Natural killer cell treated with Interleukin-12 subunit alpha and Interleukin-12 subunit beta and Interleukin-15 and Interleukin-18, amount 100 ng/mL, for 72 hours (primary cell): ENCODE results near the gene ERFE. TPM values are rescaled to one million over a fixed set of nuclear protein-coding genes. Genes with fewer than 3 reads are reported as not detected.

Source experiments
- ATAC-seq, 2 donors: fragments of 150-1000 bp; cut with Tn5 transposase in 1 of 2; sonication (Bioruptor Pico), chemical (Tn5 transposase) in 1 of 2; 2 replicates each; pipeline ENCODE4 v1.10.0; 2021
- DNase-seq: peaks from one replicate; pipeline ENCODE4 v3.0.0; 2022; ENCODE audit warnings: low spot score
- H3K27ac Mint-ChIP-seq, 2 donors: 1 replicate in 1 of 2; 2 replicates in 1 of 2; pipeline ENCODE4 v1.8.0; 2022; ENCODE audit warnings: mixed read lengths in 2 of 2, mild to moderate bottlenecking in 1 of 2, moderate library complexity in 1 of 2
- H3K27me3 Mint-ChIP-seq, 2 donors: 1 replicate in 1 of 2; 2 replicates in 1 of 2; pipeline ENCODE4 v1.8.0; 2022; ENCODE audit warnings: mixed read lengths in 2 of 2
- H3K36me3 Mint-ChIP-seq: one replicate; pipeline ENCODE4 v1.8.0; 2022; ENCODE audit warnings: mixed read lengths
- H3K4me1 Mint-ChIP-seq, 2 donors: 1 replicate in 1 of 2; 2 replicates in 1 of 2; pipeline ENCODE4 v1.8.0; 2022; ENCODE audit warnings: low read depth in 2 of 2, mixed read lengths in 2 of 2, mild to moderate bottlenecking in 1 of 2
- H3K4me3 Mint-ChIP-seq: one replicate; pipeline ENCODE4 v1.8.0; 2022; ENCODE audit warnings: mixed read lengths
- H3K9me3 Mint-ChIP-seq: 2 replicates; pipeline ENCODE4 v1.8.0; 2022; ENCODE audit warnings: mixed read lengths
- total RNA-seq, 2 donors: library from RNA; stranded (reverse); gene quantifications; one replicate each; pipeline ENCODE4 v1.2.3, GENCODE V29; 2022

The ERFE gene
- total RNA-seq, 2 donors from 2014 or later = 0.20 to 3.8 TPM

DNA sequence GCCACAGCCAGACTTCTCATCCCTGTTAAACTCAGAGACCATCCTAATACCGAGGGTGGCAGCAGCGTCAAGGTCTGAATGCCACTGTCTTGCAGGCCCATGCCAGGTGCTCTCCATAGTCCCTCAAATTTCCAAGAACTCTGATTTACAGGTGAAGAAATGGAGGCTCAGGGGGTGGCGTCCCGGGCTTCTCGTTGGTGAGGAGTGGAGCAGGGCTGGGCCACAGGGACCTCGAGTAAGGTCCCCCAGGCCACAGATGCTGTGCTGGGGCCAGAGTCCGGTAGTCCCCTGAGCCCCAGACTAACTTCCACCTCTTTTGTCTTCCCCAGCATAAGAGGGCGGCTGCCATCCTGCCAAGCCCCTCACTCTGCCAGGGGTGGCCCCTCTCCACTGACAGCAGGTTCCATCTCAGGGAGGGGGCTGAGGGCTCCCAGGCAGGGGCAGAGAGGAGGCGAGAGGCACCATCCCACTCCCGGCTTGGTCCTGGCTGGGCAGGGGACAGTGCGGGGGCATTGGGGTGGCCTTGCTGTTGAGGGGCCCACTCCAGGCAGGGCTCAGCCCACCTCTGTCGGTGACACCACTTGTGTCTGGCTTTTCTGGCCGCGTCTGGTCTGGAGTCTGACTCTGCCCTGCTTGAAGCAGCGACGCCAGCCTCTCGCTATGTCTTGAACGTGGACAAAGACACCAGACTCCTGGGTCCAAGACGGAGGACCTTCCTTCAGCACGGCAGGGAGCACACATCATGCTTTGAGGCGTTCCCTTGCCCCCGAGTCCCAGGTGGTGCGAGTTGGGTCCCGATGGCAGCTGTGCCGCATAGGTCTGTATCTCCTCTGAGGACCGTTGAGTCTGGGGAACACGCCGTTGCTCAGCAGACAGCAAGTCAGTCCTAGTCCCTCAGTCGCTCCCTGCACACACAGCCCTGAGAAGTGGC is 36.2 kb upstream of the ERFE start:
- Mint-ChIP-seq H3K27ac (no peak overlapping the region), H3K27me3 (peaks cover 0 to 12% of the 10 kb centered on the region in 2 donors), H3K36me3 (no peaks in the 10 kb centered on the region), H3K4me3 (no peak overlapping the region), H3K4me1 (no peaks in the 10 kb centered on the region), H3K9me3 (no peaks in the 10 kb centered on the region)
- DNase-seq (peak; percentile 49), ATAC-seq (no peak)

DNA sequence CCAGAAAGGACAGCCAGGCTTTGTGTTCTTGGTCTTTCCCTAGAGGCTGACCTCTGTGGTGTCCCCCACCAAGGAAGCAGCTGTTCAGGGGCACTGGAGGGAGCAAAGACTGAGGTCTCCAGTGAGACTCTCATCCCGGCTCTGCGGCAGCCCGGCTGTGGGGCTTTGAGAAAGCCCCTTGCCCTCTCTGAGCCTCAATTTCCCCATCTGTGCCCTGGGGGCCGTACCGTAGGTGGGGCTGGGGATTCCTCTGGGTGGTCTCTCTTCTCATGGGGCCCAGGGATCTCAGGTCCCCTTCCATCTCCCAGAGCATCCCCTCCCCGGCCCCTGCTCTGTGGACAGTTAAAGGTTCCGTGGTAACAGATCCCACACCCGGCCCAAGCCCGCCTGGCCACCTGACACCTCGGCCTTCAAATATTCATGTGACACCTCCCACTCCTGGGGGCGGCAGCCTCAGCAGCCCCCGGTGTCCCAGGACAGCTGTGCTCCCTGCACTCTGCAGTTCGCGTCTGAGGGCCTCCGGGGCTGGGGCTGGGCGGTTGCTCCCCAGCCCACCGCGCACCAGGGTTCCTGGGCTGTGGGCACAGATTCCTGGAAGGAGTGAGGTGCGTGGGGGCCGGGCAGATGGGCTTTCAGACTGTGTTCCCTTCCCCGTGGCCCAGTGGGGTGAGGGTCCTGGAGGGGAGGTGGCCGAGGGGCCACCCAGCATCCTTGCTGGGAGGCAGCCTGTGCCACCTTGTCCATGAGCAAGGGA is 35.4 kb upstream of the ERFE start:
- ATAC-seq (no peak), DNase-seq (peak; percentile 50)
- no peak overlapping the region for H3K27ac Mint-ChIP-seq
- H3K9me3 Mint-ChIP-seq = no peaks in the 10 kb centered on the region
- H3K36me3 Mint-ChIP-seq = no peaks in the 10 kb centered on the region
- no peak overlapping the region for H3K4me3 Mint-ChIP-seq
- H3K4me1 Mint-ChIP-seq = no peaks in the 10 kb centered on the region
- H3K27me3 Mint-ChIP-seq = peaks cover 0 to 7% of the 10 kb centered on the region in 2 donors

DNA sequence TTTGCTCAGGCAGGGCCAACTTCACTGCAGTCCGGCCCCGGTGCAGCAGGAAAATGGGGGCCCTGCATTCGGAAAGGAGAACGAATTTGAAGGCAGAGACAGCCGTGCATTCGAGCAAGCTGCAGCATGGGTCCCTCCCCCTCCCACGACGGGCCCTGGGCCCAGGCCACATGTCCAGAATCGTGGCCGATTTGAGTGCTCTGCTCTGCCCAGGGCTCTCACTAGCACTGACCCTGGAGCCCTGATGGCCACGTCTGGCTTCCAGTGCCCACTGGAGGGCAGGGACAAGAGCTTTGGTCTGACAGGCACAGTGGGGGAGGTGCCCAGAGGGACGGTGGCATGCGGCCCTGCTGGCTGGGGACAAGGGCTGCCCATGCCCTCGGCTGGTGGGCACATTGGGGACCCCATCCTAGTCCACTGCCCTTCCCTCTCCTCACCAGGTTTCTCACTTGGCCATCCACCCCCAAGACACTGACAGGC is 34.7 kb upstream of the ERFE start:
- Mint-ChIP-seq H3K27ac (no peak overlapping the region), H3K27me3 (peaks cover 0 to 2% of the 10 kb centered on the region in 2 donors), H3K4me3 (no peak overlapping the region), H3K4me1 (no peaks in the 10 kb centered on the region), H3K36me3 (no peaks in the 10 kb centered on the region), H3K9me3 (no peaks in the 10 kb centered on the region)
- peak; percentile 50 for DNase-seq
- no peak for ATAC-seq

DNA sequence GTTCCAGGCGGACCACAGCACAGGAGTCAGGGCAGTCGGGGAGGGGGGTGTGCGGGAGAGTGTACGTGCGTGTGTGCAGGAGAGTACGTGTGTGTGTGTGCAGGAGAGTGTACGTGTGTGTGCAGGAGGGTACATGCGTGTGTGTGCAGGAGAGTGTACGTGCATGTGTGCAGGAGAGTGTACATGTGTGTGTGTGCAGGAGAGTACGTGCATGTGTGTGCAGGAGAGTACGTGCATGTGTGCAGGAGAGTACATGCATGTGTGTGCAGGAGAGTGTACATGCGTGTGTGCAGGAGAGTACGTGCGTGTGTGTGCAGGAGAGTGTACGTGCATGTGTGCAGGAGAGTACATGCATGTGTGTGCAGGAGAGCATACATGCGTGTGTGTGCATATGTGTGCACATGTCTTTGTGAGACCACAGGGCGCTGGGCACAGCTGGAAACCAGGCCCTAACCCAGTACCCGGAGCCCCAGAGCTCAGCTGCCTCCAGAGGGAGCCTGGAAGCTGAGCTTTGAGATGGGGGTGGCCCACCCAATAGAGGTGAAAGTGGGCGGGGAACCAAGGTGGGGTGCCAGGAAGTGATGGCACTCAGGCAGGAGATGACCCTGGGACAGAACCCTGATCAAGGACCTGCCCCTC is 34.2 kb upstream of the ERFE start:
- H3K27ac Mint-ChIP-seq = no peak overlapping the region
- H3K9me3 Mint-ChIP-seq = no peaks in the 10 kb centered on the region
- ATAC-seq (no peak), DNase-seq (peak; percentile 41)
- H3K27me3 Mint-ChIP-seq = no peaks in the 10 kb centered on the region
- no peaks in the 10 kb centered on the region for H3K36me3 Mint-ChIP-seq
- no peak overlapping the region for H3K4me3 Mint-ChIP-seq
- H3K4me1 Mint-ChIP-seq = no peaks in the 10 kb centered on the region

DNA sequence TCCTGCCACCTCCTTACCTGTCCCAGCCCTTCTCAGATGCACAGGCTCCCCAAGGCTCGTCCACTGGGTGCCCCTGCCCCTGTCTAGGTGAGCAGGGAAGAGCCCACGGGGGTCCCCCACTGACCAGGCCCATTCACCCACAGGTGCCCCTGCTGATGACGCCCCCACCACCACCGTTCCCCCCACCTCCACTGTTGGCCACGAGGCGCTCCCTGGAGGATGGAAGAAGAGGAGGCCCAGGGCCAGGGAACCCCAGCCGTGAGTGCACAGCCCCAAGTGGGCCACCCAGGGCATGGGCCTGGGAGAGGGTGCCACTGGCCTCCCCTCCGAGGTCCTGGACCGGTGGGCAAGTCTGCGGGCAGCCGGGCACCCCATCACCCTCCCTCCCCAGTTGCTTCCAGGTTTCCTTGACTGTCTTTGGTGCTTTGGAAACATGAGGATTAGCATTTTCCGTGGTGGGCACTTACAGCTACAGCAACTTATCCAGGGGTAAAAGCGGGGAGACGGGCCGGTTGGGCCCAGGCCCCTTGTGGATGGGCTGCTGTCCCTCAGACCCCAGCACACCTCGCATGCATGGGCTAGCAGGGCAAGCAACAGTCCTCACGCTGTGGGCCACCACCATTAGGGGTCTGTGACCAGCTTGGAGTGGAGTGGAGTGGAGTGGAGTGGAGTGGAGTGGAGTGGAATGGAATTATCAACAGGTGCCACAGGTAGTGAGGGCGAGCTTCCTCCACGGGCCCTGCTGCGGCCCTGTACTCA is 33.5 kb upstream of the ERFE start:
- H3K9me3 Mint-ChIP-seq = no peaks in the 10 kb centered on the region

DNA sequence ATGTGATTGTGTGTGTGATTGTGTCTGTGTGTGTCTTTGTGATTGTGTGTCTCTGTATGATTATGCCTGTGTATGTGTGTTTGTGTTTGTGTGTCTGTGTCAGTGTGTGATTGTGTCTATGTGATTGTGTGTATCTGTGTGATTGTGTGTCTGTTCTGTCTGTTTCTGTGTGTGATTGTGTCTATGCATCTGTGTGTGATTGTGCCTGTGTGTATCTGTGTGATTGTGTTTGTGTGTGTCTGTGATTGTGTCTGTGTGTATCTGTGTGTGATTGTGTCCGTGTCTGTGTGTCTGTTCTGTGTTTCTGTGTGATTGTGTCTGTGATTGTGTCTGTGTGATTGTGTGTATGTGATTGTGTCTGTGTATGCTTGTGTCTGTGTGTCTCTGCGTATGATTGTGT is 32.4 kb upstream of the ERFE start:
- no peak overlapping the region for H3K27ac Mint-ChIP-seq
- H3K4me1 Mint-ChIP-seq = no peaks in the 10 kb centered on the region
- no peak for ATAC-seq
- H3K27me3 Mint-ChIP-seq = no peaks in the 10 kb centered on the region
- no peak overlapping the region for H3K4me3 Mint-ChIP-seq
- no peak for DNase-seq
- no peaks in the 10 kb centered on the region for H3K9me3 Mint-ChIP-seq
- no peaks in the 10 kb centered on the region for H3K36me3 Mint-ChIP-seq

More for the DNA sequence above, 33.5 kb upstream of the ERFE start:
- H3K4me1 Mint-ChIP-seq = no peaks in the 10 kb centered on the region
- no peaks in the 10 kb centered on the region for H3K36me3 Mint-ChIP-seq
- H3K27me3 Mint-ChIP-seq = no peaks in the 10 kb centered on the region
- DNase-seq (peak; percentile 49), ATAC-seq (no peak)
- no peak overlapping the region for H3K27ac Mint-ChIP-seq
- no peak overlapping the region for H3K4me3 Mint-ChIP-seq

DNA sequence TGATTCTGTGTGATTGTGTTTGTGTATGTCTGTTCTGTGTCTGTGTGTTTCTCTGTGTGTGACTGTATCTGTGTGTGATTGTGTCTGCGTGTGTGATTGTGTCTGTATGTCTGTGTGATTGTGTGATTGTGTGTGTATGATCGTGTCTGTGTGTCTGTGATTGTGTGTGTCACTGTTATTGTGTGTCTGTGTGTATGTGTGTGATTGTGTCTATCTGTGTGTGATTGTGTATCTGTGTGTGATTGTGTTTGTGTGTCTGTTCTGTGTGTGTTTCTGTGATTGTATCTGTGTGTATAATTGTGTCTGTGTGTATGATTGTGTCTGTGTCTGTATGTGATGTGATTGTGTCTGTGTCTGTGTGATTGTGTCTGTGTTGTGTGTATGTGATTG is 32.0 kb upstream of the ERFE start:
- Mint-ChIP-seq H3K36me3 (no peaks in the 10 kb centered on the region), H3K27ac (no peak overlapping the region), H3K4me3 (no peak overlapping the region), H3K9me3 (no peaks in the 10 kb centered on the region), H3K27me3 (no peaks in the 10 kb centered on the region), H3K4me1 (no peaks in the 10 kb centered on the region)
- no peak for ATAC-seq
- DNase-seq = no peak

DNA sequence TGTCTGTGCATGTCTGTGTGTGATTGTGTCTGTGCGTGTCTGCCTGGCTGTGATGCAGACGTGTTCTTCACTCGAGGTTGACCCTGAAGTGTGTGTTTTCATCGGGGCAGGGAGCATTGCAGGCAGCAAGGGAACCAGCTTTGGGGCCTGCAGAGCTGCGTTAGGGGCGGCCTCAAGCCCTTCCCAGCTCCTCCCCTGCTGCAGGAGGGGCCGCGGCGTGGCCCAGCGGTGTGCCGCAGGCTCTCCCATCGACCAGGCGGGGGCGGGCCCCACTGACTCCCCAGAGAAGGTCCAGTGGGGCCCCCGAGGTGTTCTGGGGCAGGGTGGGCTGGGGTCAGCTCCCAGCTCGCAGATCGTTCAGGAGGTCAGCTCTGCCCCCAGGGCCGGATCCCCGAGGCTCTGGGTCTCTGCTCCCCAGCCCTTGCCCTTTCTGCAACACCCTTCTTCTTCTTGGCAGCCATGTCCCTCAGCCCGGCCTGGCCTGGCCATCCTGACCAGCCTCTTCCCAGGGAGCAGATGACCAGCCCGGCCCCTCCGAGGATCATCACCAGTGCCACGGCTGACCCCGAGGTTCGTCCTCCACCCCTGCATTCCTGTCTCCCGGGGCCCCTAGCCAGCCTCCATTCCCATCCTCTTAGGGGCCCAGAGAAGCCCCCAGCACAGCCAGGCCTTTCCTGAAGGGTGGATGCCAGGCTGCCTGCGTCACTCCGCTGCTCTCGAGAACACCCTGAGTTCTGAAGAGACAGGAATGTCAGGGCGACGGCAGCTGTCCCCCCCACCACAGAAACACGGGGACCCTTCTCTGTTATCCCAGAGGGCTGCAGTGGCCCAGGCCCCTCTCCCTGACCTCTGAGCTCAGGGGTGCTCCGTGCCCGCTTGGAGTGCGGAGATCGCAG is 31.4 kb upstream of the ERFE start:
- H3K27ac Mint-ChIP-seq = no peak overlapping the region
- DNase-seq = peak; percentile 51
- no peaks in the 10 kb centered on the region for H3K27me3 Mint-ChIP-seq
- H3K36me3 Mint-ChIP-seq = no peaks in the 10 kb centered on the region
- H3K9me3 Mint-ChIP-seq = no peaks in the 10 kb centered on the region
- no peaks in the 10 kb centered on the region for H3K4me1 Mint-ChIP-seq
- ATAC-seq = peak in 1 of 2 donors; percentile 65
- H3K4me3 Mint-ChIP-seq = no peak overlapping the region

DNA sequence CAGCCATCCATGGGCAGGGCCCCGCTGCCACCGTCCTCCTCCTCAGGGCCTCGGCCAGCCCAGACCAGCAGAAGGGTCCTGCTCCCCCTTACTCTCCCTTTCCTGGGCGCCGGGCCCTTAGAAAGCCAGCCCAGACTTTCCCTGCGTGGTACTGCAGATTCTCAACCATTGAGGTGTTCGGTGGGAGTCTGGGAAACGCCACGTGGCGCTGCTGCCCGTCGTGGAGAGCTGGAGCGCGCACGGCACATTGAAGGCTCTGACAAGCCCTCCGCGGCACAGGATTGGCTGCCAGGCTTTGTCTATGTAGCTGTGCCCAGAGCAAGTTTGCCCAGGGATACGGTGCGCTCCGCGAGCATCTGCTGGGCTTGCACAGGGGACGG is 30.7 kb upstream of the ERFE start:
- H3K27me3 Mint-ChIP-seq = no peaks in the 10 kb centered on the region
- DNase-seq = peak; percentile 58

DNA sequence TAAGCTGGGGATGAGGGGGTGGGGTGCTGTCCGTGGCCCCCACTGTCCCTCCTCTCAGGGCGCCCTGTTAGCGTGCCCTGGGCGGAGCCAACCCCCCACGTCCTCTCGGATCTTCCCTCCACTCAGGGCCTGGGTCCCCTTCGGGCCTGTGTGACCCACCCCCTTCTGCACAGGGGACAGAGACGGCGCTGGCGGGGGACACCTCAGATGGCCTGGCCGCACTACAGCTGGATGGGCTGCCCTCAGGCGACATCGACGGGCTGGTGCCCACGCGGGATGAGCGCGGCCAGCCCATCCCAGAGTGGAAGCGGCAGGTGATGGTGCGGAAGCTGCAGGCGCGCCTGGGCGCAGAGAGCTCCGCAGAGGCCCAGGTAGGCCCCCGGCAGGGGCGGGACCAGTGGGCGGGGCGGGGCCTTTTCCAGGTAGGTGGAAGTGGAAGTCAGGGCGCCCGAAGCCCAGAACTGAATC is 30.2 kb upstream of the ERFE start:
- H3K27me3 Mint-ChIP-seq = no peaks in the 10 kb centered on the region
- no peak for ATAC-seq
- no peaks in the 10 kb centered on the region for H3K9me3 Mint-ChIP-seq
- no peak overlapping the region for H3K4me3 Mint-ChIP-seq
- H3K27ac Mint-ChIP-seq = no peak overlapping the region
- H3K36me3 Mint-ChIP-seq = no peaks in the 10 kb centered on the region
- peak; percentile 54 for DNase-seq
- no peaks in the 10 kb centered on the region for H3K4me1 Mint-ChIP-seq

More for the DNA sequence above, 30.7 kb upstream of the ERFE start:
- Mint-ChIP-seq H3K27ac (no peak overlapping the region), H3K36me3 (no peaks in the 10 kb centered on the region), H3K4me1 (no peaks in the 10 kb centered on the region), H3K9me3 (no peaks in the 10 kb centered on the region), H3K4me3 (no peak overlapping the region)
- ATAC-seq = no peak

DNA sequence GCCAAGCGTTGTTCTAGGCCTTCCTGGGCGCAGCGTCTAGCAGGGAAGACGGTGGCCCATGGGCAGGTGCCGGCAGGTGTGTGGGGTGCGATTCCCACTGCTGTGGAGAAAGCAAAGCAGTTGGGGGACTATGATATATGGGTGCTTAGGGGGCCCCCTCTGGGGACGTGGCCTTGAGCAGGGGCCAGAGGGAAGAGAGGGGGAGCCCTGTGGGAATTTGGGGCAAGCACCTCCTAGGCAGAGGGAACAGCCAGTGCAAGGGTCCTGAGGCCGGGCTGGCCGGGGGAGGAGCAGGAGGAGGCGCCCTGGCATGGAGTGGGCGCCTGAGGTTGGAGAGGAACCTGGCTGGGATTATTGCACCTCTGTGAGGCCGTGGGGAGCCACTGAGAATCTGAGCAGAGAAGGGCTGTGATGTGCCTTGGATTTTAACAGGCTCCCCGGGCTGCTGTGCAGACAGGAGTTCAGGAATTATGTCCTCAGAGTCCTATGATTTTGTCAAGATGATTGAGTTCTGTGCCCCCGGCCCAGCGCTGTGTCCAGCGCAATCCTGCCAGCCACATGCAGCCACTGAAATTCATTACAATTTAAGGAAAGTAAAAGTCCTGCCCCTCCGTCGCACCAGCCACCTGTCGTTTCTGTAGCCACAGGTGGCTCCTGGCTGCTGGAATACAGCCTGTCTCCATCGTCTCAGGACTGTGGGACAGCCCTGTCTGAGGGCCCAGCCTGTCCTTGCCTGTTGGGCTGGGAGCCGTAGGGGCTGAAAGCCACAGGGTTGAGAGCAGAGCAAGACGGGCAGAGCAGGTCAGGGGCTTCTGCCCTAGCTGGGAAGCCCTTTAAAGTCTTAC is 29.4 kb upstream of the ERFE start:
- no peak for ATAC-seq
- Mint-ChIP-seq H3K9me3 (no peaks in the 10 kb centered on the region), H3K4me3 (no peak overlapping the region), H3K4me1 (no peaks in the 10 kb centered on the region), H3K36me3 (no peaks in the 10 kb centered on the region), H3K27ac (no peak overlapping the region), H3K27me3 (no peaks in the 10 kb centered on the region)
- peak; percentile 56 for DNase-seq
